HS-5 (cell line): ENCODE measurements around the gene DRD4.

Source experiments
- DNase-seq: peaks from one replicate; pipeline ENCODE4 v3.0.0-alpha.2; 2012; ENCODE audit warnings: low read depth

The DRD4 gene

GRCh38 chr11:610146-610801, 26.8 kb upstream of the DRD4 start:
- no peak for DNase-seq

- no peak for DNase-seq
Measured at GRCh38 chr11:611001-611996, 25.8 kb upstream of the DRD4 start.

- no peak for DNase-seq
Measured at GRCh38 chr11:612201-612960, 24.7 kb upstream of the DRD4 start.

GRCh38 chr11:612961-613300, 24.1 kb upstream of the DRD4 start:
- no peak for DNase-seq

- no peak for DNase-seq
Measured at GRCh38 chr11:613369-613968, 23.6 kb upstream of the DRD4 start.

- DNase-seq = no peak
Measured at GRCh38 chr11:614021-614622, 22.9 kb upstream of the DRD4 start.

- DNase-seq = no peak
Measured at GRCh38 chr11:614623-615503, 22.2 kb upstream of the DRD4 start.

- peak; percentile 65 for DNase-seq
Measured at GRCh38 chr11:615504-616319, 21.4 kb upstream of the DRD4 start, which contains the start of gene IRF7. Gene IRF7 (minus strand): TSS chr11:615950. CDS start chr11:615364, 586 bp downstream.

GRCh38 chr11:616320-617198, 20.5 kb upstream of the DRD4 start:
- DNase-seq = no peak

- no peak for DNase-seq
Measured at GRCh38 chr11:617199-617911, 19.7 kb upstream of the DRD4 start.

GRCh38 chr11:617912-618682, 19.0 kb upstream of the DRD4 start:
- DNase-seq = no peak

- no peak for DNase-seq
Measured at GRCh38 chr11:618856-619627, 18.0 kb upstream of the DRD4 start.

GRCh38 chr11:619628-620050, 17.4 kb upstream of the DRD4 start:
- no peak for DNase-seq

- DNase-seq = no peak
Measured at GRCh38 chr11:620201-620600, 16.9 kb upstream of the DRD4 start.

- DNase-seq = no peak
Measured at GRCh38 chr11:620935-621814, 15.9 kb upstream of the DRD4 start.
